Effector CD8-positive, alpha-beta T cell (primary cell): ENCODE data around the gene PTF1A.

Experiments used
- DNase-seq: peaks from one replicate; lab custom pipeline; 2025; lab: John Stamatoyannopoulos, UW
- total RNA-seq, 4 experiments: gene quantifications; one replicate each; lab custom pipeline; 2026; lab: John Stamatoyannopoulos, UW

PTF1A gene, protein sequence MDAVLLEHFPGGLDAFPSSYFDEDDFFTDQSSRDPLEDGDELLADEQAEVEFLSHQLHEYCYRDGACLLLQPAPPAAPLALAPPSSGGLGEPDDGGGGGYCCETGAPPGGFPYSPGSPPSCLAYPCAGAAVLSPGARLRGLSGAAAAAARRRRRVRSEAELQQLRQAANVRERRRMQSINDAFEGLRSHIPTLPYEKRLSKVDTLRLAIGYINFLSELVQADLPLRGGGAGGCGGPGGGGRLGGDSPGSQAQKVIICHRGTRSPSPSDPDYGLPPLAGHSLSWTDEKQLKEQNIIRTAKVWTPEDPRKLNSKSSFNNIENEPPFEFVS
- 0 reads per million in 4 experiments for total RNA-seq

DNA sequence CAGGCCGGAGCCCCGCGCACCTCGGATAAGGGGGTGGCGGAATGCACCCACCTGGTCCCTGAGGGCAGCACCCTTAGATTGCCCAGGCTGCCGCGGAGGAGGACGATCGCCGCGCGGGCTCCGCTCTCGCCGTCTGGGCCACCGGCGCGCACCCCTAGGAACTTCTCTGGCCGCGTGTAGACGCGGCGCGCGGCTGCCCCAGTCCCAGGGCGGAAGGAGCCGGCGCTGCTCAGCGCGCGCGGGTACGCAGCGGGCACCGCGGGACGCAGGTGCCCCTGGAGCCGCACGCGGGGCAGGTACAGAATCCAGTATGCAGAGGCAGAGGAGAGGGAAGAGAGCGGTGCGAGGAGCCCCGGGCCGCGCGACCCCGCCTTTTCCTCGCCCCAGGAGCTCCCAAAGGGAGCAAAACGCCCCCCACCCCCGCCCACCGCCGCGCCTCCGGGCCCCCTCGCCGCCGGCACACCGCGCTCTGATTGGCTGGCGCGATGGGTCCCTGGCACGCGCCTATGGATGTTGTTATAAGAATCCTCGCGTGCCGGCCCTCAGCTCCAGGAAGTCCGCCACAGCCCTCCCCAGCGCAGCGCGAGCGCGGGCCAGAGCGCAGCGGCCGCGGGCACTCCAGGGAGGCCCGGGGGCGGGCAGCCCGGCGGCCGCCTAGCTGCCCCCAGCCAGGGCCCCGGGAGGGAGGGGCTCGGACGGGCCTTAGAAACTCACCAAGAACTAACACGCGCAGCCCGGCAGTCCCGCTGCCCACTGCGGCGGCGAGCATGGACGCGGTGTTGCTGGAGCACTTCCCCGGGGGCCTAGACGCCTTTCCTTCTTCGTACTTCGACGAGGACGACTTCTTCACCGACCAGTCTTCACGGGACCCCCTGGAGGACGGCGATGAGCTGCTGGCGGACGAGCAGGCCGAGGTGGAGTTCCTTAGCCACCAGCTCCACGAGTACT, at the start of gene PTF1A:
PTF1A (plus strand) TSS at position 549 of the 948 bp plus-strand sequence; CDS start at position 768, 219 bp downstream.
- no peak for DNase-seq

DNA sequence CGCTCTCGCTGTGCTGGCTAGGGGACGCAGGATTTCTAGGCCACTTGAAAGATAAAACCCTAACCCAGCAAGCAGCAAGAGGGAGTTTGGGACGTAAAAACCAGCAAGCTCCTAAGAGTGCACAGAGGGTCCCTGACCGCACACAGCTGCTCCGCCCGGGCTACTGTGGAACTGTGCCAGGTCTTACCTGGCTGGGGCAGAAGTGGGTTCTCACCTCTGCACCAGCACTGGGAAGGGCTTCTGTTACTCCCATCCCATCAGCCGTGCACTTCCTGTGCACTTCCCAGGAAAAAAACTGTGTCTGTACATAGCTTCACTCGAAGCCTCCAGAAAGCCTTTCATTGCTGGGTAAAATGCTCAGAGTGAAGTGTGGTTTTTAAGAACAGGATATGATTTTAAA, 45.9 kb upstream of the PTF1A start:
- DNase-seq, result no peak

DNA sequence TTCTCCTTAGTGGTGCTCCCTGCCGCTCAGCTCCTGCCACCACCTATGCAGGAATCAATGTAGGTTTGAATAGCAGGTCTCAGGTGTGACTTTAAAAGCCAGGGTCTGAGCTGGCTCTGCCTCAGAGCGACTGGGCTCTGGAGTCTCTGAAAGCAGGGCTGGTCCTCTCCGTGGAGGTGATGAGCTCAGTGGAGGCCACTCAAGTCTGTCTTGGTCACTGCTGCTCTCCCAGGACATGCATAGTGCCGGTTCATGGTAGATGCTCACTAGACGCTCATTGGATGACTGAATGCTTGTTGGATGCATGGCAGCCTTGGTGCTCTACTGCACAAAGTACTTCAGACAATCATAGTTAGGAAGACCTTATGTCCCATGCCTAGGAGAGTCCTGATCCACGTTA, 45.1 kb upstream of the PTF1A start:
- DNase-seq, result no peak

DNA sequence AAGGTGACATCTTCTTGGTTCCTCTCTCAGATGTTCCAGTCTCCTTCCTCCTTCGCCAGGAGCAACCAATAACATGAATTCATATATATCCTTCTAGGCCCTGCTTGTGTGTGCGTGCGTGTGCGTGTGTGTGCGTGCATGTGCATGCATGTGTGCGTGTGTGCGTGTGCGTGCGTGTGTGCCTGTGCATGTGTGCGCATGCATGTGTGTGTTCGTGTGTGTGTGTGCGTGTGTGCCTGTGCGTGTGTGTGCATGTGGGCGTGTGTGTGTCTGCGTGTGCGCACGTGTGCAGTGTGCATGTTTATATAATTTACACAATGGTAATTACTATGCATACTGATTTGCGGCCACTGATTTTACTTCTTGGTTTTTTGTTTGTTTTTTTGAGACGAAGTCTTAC, 43.9 kb upstream of the PTF1A start:
- no peak for DNase-seq

DNA sequence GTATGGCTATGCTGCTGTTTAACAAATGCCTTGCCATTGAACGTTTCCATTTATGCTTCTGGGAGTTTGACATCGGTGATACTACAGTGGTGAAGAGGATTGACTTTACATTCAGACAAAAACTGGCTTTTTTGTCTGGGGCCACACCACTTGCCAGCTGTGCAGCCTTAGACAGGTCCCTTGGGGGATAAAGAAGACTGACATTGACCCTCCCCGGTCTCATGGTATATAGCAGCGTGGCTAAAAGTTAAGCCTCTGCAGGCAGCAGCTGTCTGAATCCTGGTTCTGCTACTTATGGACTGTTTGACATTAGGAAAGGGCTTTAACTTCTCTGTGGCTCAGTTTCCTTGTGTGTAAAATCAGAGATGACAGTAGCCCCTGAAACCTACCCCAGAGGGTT, 42.0 kb upstream of the PTF1A start:
- DNase-seq, result no peak

DNA sequence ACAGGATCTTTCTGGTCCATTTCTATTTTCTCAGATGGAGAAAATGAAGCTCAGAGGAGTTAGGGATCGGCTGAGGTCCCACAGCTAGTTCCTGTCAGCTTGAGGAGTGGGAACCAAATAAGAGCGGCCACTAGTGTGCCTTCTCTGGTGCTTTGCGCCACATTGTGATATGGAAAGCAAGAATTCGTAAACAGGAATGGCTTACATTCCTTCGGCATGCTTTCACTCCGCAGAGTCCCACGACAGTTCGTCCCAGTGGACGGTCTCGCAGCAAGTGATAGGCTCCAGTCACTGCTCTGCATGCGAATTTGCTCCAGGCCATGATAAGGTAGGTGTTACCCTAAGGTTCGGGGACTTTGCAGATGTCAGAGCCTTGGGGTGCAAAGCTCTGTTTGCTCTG, 41.5 kb upstream of the PTF1A start:
- no peak for DNase-seq

DNA sequence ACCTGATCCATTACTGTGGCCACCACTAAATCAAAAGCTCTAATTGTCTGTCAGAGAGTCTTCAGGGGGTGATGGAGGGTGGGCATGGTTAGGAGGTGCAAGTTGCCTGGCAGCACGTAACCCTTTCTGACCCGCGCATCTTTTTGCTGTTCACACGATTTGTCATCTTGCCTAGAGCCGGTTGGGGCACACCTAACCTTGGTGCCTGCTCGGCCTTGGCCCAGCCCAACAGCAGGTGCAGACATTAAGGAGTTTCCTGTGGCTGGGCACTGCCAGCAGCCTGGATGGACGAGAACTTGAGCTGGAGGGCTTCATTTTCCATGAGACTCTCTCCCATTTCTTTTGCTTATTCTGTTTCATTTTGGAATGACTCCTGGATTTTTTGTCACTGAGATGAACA, 41.0 kb upstream of the PTF1A start:
- DNase-seq, result no peak

DNA sequence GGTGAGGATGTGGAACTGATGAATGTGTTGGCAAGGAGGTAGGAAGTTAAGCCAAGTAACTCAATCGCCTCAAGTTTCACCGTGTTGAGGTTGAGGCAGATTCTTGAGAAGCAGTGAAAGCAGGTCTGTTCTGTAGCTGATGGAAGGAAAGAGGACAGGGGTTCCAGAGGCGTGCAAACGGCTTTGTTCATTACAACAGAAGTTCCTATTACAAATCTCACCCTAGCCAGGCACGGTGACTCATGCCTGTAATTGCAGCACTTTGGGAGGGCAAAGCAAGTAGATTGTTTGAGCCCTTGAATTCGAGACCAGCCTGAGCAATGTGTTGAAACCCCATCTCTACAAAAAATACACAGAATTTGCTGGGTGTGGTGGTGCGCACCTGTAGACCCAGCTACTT, 36.9 kb upstream of the PTF1A start:
- DNase-seq, result no peak

DNA sequence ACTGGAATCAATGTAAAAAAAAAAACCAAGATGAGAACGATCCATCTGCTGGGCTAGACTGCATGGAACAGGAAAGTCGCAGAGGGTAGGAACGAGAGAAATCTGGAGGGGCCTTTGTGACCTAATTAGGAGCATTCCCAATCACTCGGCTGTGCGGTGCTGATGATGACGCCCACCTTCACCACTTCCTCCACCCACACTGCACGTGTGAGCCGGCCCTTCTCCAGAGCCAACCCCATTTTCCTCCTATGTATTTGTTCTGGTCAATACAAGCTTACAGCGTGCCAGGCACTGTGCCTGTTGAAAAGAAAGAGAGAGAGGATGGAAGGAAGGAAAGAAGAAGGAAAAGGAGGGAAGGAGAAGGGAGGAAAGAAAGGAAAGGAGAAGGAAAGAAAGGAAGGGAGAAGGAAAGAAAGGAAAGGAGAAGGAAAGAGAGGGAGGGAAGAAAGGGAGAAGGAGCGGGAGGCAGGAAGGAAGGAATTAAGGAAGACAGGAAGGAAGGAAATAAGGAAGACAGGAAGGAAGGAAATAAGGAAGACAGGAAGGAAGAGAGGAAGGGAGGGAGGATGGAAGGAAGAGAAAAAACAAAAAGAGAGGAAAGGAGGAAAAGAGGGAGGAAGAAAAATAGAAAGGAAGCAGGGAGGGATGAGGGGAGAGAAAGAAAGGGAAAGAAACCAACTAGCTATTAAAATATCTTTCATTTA, 35.5 kb upstream of the PTF1A start:
- DNase-seq, result no peak

DNA sequence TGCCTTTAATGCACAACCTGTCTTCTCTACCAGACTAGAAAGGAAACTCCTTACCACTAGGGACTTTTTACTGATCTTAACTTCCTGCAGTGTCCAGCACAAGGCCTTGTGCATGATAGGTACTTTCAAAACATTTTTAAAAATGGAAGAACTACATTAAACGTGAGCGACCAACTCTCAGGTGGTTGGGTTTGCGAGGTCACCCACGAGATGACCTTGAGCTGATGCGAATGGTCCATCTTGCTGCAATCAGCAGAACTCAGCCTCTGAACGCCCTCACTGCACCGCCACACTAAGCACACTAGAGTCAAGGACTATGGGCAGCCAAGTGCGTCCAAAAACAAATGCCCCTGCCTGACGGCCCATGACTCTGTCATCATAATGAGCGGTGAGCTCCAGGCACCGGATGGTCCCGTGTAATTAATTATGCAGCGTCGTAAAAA, 34.9 kb upstream of the PTF1A start:
- DNase-seq, result no peak

DNA sequence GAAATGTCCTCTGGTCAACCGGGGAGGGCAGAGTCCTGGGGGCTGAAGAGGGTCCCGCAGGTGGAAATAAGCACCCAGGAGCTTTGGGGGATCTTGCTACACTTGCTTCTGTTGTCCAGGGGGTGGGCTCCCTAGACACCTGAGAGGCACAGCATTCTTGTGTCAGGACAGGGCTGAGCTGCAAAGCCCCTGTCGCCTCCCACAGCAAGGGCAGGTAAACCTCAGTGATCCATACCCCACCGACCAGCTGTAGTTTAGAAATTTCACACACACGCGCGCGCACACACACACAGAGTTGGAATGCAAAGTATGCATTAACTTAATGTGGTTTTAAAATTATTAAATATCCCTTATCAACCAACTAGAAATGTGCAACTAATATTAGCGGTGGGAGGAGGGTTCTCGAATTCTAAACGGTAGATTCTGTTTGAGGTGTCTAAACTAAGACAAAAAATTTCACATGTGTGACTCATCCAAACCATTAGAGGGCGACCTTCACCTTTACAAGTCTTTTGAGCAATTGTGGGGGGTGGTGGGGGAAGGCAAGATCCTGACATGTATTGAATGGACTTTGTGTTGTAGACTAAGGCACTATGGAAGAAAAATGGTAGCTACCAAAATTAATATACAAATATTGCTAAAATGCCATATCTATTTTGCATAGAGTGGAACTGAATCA, 34.3 kb upstream of the PTF1A start:
- no peak for DNase-seq

DNA sequence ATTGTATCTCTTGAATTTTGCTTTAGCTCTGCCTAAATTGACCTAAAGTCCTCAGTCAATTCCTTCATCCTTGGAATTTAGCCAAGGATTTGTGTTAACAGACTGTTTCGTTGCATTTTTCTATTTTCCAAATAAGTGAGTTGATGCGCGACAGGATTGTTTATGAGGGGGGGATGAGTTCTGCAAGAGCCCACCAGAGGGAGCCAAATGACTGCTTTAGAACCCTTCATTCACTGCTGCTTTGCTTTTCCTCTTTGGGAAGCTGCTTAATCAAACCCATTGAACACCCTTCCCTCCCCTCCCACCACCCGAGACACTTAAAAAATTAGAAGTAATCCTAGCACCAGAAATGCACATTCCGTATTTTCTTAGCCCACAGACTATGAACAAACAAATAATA, 33.7 kb upstream of the PTF1A start:
- DNase-seq, result peak; percentile 7

DNA sequence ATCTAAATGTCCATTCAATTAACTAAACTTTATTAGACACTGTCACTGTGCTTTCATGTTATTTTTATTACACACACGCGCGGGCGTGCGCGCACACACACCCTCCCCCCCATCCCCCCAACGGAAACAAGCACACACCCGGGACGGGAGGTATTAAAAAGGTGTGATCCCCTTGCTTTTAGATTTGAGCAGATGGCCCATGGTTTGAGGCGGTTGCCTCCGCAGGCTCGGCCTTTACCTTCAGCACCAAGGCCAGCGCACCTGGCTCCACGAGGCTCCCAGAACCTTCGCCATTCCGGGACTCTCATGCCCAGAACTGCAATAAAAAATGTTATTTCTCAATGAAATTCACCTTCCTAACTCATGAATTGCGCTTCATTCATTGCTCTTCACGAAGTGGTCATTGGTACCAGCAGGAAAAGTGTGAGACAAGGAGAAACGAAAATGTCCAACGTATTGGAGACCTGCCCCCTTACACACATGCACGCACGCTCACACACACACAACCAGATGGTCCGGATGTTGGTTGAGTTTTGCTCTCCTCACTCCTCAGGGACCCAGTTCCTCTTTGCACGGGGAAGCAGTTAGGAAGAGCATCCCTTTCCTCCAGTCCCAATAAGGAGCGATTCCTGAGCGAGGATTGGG, 20.8 kb upstream of the PTF1A start:
- no peak for DNase-seq

DNA sequence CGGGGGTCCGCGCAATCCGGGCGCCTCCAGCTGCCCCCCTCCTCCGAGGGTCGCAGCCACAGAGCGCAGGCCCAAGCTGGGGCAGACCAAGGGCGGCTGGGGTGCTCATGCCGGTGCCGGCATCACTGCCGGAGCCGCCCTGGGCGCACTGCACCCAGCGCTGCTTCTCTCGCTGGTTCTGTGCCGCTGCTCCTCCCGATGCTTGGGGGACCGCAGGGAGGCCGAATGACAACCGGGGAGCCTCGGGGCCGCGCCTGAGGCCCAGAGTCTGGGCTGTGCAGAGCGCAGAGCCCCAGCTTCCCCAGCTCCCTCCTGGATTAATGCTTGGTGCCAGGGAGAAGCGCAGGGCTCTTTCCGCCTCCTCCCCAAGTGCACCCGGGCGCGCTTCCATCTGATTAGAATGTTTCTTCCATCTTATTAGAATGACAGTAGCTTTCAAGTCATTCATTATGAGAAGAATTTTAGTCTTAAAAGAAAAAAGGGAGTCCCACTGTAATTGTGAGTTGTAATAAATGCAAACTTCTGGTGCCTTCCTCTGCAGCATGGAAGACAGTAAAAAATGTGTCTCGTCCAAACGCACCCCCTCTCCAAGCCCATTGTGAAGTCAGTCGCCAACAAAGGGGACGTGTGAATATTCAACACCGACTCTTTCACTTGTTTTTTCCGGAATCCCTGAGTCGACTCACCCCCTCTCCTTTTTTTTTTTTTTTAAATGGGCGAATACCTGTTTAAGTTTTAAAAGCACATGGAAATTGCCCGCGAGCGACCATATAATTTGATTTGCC, 19.5 kb upstream of the PTF1A start:
- DNase-seq, result no peak

DNA sequence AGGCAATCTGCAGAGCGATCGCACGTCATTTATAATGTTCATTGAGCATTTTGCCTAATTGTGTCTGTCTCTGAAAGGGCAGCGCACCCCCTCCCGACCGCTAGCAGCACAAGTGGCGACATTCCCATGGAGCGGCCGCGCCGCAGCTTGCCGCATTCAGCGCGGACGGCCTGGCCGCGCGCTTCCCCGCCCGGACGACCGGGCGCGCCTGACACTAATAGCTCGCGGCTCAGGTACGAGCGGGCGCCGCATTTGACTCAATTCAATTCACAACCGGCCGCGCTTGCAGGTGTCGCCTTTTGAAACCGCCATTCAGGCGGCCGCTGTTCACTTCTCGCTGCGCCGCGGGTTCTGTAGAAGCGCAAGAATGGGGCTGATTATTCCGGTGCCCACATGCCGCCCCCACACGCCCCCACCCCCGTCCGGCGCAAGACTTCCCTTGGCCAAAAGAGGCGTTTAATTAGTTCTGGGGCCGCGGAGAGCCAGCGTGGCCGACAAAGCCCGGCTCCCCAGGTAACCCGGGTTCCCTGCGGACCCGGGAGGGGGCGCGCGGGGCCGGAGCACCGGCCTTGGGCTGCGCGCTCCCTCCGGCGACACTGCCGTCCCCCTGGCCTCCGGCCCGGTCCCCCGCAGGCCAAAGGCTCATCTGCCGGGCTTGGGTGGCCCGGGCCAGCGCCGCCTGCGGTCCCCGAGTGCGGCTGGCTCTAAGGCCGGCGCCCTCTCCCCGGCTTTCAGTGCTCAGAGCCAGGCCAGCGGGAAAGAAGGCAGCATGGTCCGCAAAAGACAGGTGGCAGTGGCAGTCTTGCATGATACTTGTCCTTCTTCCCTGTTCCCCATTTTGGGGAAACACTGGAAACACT, 18.7 kb upstream of the PTF1A start:
- DNase-seq, result no peak

DNA sequence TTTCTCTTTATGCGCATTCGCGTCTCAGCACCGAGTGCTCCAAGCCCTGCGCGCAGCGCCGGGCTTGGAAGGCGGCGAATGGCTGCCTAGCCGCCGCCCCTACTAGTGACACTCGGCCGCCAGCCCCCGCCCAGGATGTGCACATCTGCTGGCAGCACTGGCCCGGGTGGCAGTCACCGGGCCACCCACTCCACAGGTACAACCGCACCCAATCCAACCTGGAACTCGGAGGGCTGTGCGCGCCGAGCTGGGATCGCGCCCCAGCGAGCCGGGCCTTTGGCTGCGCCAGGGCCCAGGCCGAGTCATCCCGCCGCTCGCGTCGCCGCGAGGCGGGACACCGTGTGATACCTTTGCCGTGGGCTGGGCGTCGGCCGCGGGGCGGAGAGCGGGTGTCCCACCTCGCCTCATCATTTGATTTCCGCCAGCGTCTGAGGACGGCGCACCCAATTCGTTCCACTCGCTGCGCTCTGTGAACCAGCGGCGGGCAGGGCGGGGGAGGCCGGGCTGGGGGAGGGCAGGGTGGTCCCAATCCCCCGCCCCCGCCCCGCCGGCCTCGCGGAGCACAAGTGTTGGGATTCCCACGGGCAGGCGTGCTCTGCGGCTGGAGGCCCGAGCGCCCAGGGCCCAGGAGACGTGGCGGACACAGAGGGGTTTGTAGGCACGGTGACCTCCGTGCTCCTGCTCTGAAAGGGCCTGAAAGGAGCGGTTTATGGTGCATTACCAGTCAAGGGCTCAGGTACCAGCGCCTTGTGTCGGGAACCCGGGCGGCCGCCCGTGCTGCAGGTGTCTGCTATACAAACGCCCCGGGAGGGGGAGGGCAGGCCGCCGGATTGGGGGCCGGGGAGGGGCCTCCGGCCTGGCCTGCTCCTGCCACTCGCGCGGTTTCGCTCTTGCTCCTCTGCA, 17.8 kb upstream of the PTF1A start:
- no peak for DNase-seq

DNA sequence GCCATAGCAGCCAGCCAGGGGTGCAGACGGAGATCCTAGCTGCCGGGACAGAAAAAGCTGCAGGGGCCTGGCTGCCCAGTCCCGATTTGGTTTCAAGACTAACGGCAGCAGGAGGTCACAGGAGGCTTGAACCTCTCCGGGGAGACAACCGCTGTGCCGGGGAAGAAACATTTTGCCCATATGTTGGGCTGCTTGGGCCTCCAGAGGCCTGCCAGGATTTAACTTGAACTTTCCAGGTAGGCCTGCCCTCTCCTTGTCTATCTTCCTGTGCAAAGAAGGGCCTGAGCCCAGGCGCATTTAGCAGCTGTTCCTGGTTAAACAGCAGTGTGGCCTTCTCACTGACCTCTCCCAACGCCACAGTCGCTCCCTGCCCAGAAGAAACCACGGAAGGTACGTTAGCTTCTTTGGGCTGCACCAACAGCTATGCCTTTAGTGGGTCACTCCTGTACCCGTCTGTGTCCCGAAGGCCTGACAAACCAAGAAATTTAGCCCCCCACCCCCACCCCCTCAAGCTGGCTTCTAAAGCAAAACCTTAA, 17.1 kb upstream of the PTF1A start:
- DNase-seq, result no peak

DNA sequence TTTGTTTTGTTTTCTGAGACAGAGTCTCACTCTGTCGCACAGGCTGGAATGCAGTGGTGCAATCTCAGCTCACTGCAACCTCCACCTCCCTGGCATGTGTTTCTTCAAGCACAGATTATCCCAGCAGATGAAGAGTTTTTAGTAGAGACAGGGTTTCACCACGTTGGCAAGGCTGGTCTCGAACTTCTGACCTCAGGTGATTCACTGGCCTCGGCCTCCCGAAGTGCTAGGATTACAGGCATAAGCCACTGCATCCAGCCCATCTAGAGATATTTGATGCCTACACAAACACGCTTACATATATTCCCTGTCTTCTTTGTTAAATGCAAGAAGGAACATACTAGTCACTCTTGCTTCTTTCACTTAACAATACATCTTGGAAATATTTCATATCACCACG, 5.9 kb upstream of the PTF1A start:
- DNase-seq, result no peak
